ENCODE results near the gene HOXA3.

GRCh38 chr7:27164045-27164366, 11.6 kb upstream of the HOXA3 start:
- TF ChIP-seq CTCF (IDR thresholded peaks at IDR 0.05), result no peak
- no peak for TF ChIP-seq POLR2A (IDR thresholded peaks at IDR 0.05)

Data from esophagus squamous epithelium (tissue), 4 donors.